ENCODE data around the gene CPM.
"Not testable (repeated sequence)": the region's sequence is repeated elsewhere in the genome, so short reads cannot be mapped to it uniquely, and the experiment has no call there.

Gene CPM

DNA sequence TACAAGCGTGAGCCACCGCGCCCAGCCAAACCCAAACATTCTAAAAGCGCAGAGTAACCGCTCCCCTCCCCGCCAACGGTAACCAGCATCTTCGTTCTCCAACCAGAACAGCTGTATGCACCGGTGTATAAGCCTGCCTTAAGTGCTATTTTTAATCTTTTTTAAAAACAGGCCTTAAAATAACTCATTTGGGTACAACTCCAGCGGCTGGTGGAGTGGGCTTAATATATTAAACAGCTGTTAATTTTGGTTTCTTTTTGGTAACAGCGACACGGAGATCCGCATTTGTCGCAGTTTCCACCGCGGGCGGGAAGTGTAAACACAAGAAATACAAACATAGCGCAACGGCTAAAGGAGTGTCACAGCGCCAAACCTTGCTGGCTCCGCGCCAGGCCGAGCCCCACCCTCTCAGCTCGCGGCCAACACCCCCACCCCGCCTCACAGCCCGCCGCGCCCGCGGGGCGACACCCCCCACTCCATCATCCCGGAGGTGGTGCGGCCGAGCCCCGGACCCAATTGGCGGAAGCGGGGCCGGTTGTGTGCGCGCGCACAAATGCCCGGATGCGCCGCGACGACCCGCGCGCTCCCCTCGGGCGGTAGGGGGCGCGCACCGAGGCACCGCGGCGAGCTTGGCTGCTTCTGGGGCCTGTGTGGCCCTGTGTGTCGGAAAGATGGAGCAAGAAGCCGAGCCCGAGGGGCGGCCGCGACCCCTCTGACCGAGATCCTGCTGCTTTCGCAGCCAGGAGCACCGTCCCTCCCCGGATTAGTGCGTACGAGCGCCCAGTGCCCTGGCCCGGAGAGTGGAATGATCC lies 125.2 kb downstream of the CPM start, which contains the start of gene MDM2:
MDM2 (plus strand) TSS at position 602 of the 812 bp plus-strand sequence. CDS start 301 bp downstream, outside the sequence.
- peak; percentile 90 for DNase-seq (ENCODE audit: low read depth)
- H3K4me3 ChIP-seq (ENCODE audit: low read depth, low read length): peak within 1 kb of the TSS; percentile 95
- TF ChIP-seq, protein P1, sequence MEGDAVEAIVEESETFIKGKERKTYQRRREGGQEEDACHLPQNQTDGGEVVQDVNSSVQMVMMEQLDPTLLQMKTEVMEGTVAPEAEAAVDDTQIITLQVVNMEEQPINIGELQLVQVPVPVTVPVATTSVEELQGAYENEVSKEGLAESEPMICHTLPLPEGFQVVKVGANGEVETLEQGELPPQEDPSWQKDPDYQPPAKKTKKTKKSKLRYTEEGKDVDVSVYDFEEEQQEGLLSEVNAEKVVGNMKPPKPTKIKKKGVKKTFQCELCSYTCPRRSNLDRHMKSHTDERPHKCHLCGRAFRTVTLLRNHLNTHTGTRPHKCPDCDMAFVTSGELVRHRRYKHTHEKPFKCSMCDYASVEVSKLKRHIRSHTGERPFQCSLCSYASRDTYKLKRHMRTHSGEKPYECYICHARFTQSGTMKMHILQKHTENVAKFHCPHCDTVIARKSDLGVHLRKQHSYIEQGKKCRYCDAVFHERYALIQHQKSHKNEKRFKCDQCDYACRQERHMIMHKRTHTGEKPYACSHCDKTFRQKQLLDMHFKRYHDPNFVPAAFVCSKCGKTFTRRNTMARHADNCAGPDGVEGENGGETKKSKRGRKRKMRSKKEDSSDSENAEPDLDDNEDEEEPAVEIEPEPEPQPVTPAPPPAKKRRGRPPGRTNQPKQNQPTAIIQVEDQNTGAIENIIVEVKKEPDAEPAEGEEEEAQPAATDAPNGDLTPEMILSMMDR (conservative IDR thresholded peaks at IDR 0.05; ENCODE audit: low read depth, low read length): peak; percentile 56

DNA sequence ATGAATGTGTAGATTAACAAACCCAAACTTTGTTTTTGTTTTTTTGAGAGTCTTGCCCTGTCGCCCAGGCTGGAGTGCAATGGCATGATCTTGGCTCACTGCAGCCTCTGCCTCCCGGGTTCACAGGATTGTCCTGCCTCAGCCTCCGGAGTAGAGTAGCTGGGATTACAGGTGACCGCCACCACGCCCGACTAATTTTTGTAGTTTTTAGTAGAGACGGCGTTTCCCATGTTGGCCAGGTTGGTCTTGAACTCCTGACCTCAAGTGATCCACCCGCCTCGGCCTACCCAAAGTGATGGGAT lies 125.7 kb downstream of the CPM start:
- peak overlapping the region; percentile 95 for H3K4me3 ChIP-seq (ENCODE audit: low read depth, low read length)
- DNase-seq (ENCODE audit: low read depth): not testable (repeated sequence)

DNA sequence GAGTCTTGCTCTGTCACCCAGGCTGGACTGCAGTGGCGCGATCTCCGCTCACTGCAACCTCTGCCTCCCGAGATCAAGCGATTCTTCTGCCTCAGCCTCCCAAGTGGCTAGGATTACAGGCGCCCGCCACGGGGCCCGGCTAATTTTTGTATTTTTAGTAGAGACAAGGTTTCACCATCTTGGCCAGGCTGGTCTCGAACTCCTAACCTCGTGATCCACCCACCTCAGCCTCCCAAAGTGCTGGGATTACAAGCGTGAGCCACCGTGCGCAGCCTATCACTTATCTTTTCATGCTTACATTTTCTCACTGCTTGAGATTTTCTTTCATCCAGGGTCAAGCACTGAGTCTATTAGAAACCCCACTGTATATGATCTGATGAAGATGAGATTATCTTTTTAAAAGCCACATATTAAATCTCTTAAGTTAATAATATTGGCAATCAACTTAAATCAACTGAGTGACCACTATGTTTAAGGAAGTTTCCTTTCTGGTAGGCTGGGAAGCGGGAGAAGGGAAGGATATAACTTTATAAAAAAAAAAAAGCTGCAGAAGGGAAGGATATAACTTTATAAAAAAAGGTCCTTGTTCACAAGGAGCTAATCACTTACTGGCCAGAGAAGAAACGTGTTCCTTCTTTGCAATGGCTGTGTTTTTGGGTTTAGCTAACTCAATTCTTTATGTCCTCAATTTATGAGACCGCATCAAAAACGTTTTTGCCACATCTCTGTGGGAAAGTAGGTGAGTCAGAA lies 126.3 kb downstream of the CPM start:
- DNase-seq (ENCODE audit: low read depth): no peak
- H3K4me3 ChIP-seq (ENCODE audit: low read depth, low read length): no peak overlapping the region
- TF ChIP-seq, protein P1 (conservative IDR thresholded peaks at IDR 0.05; ENCODE audit: low read depth, low read length): no peak

DNA sequence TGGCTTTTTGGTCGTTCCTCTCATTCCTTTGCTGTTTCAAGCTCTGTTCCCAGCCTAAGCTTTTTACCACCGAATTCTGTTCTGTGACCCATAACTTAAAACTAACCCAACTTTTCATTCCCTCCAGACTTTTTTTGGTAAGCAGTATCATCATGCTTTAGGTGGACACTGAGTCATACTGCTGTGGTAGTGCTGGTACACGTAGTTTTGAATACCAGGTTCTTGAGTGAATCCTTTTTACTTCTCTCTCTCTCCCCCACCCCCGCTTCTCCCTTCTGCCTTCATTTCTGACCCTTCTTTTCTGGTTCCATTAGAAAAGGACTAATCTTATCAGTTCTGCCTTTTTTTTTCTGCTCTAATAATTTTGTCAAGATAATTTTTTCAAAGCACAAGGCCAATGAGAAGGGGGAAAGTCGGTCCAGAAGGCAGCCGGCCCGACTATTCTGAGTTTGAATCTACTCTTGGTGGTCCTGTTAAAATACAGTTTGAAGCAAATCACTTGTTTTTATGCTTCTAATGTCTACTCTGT lies 127.3 kb downstream of the CPM start:
- TF ChIP-seq, protein P1 (conservative IDR thresholded peaks at IDR 0.05; ENCODE audit: low read depth, low read length): no peak
- H3K4me3 ChIP-seq (ENCODE audit: low read depth, low read length): no peak overlapping the region
- DNase-seq (ENCODE audit: low read depth): no peak

DNA sequence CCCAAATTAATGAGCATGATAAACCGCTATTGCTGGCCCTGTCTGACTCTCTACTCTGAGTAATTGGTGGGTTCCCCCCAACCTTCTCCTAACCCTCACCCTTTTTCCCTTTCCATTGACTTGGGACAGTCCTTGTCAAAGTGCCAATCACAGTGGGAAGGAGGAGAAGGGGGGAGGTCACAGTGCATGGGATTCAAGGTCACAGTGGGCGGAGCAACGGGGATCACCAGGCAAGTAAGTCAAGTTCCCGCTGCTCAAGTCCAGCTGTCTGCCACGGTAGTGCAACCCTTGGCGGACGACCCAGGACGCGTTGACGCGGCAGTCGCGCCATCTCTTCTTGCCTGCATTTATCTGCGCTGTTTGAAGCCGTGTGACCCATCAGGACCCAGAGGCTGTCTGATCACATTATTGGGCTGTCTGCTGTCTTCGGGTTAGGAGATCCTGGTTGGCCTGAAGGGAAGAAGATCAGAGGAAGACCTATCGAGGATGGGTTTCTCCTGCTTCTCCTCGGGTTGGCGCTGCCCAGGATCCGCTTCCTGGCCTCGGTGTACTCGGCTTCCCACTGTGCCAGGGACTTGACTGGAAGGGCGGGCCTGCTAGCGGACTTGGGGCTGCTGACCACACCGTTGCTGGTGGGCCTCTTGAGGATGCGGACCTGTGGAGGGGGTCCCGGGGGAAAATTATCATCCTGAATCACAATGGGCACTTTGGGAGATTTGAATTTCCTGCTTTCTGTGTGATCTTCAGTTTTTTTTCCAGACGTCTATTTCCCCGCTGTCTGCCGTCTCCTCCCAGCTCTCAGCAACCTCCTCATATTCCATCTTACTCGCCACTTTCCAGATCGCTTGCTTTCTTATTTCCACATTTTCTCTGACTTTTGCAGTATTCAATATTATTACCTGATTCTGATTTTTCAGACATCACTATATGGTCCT lies 128.0 kb downstream of the CPM start:
- H3K4me3 ChIP-seq (ENCODE audit: low read depth, low read length): no peak overlapping the region
- no peak for DNase-seq (ENCODE audit: low read depth)

DNA sequence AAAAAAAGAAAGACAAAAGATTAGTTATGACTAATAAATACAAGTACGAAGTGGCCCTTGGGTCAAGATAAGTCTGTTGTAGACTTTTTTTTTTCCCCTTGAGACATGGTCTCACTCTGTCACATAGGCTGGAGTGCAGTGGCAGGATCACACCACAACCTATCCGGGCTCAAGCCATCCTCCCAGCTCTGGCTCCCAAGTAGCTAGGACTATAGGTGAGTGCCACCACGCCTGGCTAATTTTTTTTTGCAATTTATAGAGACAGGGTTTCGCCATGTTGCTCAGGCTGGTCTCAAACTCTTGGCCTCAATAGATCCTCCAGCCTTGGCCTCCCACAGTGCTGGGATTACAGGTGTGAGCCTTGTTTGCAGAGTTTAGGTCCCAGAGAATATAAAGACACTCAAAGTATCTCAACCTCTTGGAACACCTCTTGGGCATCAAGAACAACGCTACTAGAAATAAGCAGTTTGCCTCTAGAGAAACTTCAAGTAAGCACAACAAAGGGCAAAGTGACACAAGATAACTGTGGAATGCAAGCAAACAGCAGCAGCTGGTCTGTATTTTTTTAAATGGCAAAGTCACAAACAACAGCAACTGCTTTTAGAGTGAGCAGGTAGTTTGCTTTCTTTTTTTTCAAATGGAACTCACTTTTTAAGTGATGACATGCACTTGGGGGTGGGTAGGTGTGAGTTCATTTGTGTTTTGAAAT lies 128.9 kb downstream of the CPM start:
- H3K4me3 ChIP-seq (ENCODE audit: low read depth, low read length): no peak overlapping the region
- no peak for DNase-seq (ENCODE audit: low read depth)
- TF ChIP-seq, protein P1 (conservative IDR thresholded peaks at IDR 0.05; ENCODE audit: low read depth, low read length): no peak

More for the DNA sequence above, 128.0 kb downstream of the CPM start:
- TF ChIP-seq, protein P1 (conservative IDR thresholded peaks at IDR 0.05; ENCODE audit: low read depth, low read length): no peak

DNA sequence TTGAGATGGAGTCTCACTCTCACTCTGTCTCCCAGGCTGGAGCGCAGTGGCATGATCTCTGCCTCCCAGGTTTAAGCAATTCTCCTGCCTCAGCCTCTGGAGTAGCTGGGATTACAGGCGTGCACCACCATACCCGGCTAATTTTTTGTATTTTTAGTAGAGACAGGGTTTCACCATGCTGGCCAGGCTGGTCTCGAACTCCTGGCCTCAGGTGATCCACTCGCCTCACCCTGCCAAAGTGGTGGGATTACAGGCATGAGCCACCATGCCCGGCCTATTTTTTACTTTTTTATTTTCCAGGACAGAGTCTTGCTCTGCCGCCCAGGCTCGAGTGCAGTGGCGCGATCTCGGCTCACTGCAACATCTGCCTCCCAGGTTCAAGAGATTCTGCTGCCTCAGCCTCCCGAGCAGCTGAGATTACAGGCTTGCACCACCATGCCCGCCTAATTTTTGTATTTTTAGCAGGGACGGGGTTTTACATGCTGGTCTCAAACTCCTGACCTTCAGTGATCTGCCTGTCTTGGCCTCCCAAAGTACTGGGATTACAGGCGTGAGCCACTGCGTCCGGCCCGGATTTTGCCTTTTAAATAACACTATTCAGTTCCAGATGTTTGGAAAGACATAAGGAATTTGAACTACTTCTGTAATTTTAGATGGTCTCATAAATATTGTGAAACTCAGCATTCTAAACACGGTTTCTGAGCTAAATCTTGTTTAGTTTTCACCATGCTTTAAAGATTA lies 129.9 kb downstream of the CPM start:
- H3K4me3 ChIP-seq (ENCODE audit: low read depth, low read length); DNase-seq (ENCODE audit: low read depth): not testable (repeated sequence)

DNA sequence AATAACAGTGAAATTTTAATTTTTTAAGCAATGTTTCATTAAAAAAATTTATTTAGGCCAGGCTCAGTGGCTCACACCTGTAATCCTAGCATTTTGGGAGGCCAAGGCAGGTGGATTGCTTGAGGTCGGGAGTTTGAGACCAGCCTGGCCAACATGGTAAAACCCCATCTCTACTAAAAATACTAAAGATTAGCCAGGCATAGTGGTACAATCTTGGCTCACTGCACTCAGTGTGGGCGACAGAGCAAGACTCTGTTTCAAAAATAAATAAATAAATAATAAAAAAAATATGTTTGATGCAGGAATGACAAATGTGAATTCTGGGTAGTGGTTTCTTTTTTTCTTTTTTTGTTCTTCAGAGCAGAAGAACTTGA lies 130.6 kb downstream of the CPM start:
- DNase-seq (ENCODE audit: low read depth); H3K4me3 ChIP-seq (ENCODE audit: low read depth, low read length): not testable (repeated sequence)
